ENCODE measurements around the gene SMTN. TPM values are rescaled to one million over a fixed set of nuclear protein-coding genes. Genes with fewer than 3 reads are reported as not detected.
"Not testable (repeated sequence)": the region's sequence is repeated elsewhere in the genome, so short reads cannot be mapped to it uniquely, and the experiment has no call there.

Gene SMTN
- polyA plus RNA-seq, 3 donors from 2014 or later: 0.49 to 2.7 (median 1.5) TPM

GRCh38 chr22:31055635-31056159, 25.4 kb upstream of the SMTN start:
- Mint-ChIP-seq H3K36me3 (no peaks in the 10 kb centered on the region), H3K9me3 (no peaks in the 10 kb centered on the region), H3K4me1 (no peaks in the 10 kb centered on the region), H3K27ac (no peak overlapping the region), H3K4me3 (no peak overlapping the region), H3K27me3 (ENCODE audit: low read depth in 3 of 3) (peaks cover 0 to 5% (median 2%) of the 10 kb centered on the region in 3 donors)
- DNase-seq: no peak

GRCh38 chr22:31056986-31057599, 24.0 kb upstream of the SMTN start:
- no peaks in the 10 kb centered on the region for H3K4me1 Mint-ChIP-seq
- no peak overlapping the region for H3K4me3 Mint-ChIP-seq

GRCh38 chr22:31059663-31060062, 21.5 kb upstream of the SMTN start:
- H3K4me3 Mint-ChIP-seq; DNase-seq; H3K27me3 Mint-ChIP-seq (ENCODE audit: low read depth in 3 of 3); H3K4me1 Mint-ChIP-seq; H3K27ac Mint-ChIP-seq; H3K36me3 Mint-ChIP-seq; H3K9me3 Mint-ChIP-seq: not testable (repeated sequence)

More at GRCh38 chr22:31056986-31057599, 24.0 kb upstream of the SMTN start:
- no peak for DNase-seq
- H3K36me3 Mint-ChIP-seq: no peaks in the 10 kb centered on the region
- no peak overlapping the region for H3K27ac Mint-ChIP-seq
- H3K27me3 Mint-ChIP-seq (ENCODE audit: low read depth in 3 of 3): peaks cover 0 to 4% (median 2%) of the 10 kb centered on the region in 3 donors
- H3K9me3 Mint-ChIP-seq: no peaks in the 10 kb centered on the region

- no peaks in the 10 kb centered on the region for H3K36me3 Mint-ChIP-seq
- no peak overlapping the region for H3K27ac Mint-ChIP-seq
- H3K4me1 Mint-ChIP-seq: no peaks in the 10 kb centered on the region
- no peak overlapping the region for H3K4me3 Mint-ChIP-seq
- peaks cover 3 to 4% (median 4%) of the 10 kb centered on the region in 3 donors for H3K27me3 Mint-ChIP-seq (ENCODE audit: low read depth in 3 of 3)
- DNase-seq: no peak
- H3K9me3 Mint-ChIP-seq: no peaks in the 10 kb centered on the region
These were observed 18.4 kb upstream of the SMTN start for GRCh38 chr22:31062566-31063230.

GRCh38 chr22:31064369-31064768, 16.7 kb upstream of the SMTN start:
- DNase-seq: no peak
- no peak overlapping the region for H3K4me3 Mint-ChIP-seq
- H3K27ac Mint-ChIP-seq: no peak overlapping the region
- H3K9me3 Mint-ChIP-seq: no peaks in the 10 kb centered on the region
- H3K36me3 Mint-ChIP-seq: no peaks in the 10 kb centered on the region
- peaks cover 4 to 6% (median 5%) of the 10 kb centered on the region in 3 donors for H3K27me3 Mint-ChIP-seq (ENCODE audit: low read depth in 3 of 3)
- H3K4me1 Mint-ChIP-seq: no peaks in the 10 kb centered on the region

GRCh38 chr22:31068970-31069369, 12.1 kb upstream of the SMTN start:
- no peak for DNase-seq
- Mint-ChIP-seq H3K9me3 (no peaks in the 10 kb centered on the region), H3K27ac (no peak overlapping the region)

GRCh38 chr22:31069691-31070314, 11.3 kb upstream of the SMTN start:
- H3K36me3 Mint-ChIP-seq; H3K4me1 Mint-ChIP-seq; H3K27ac Mint-ChIP-seq; H3K4me3 Mint-ChIP-seq; H3K27me3 Mint-ChIP-seq (ENCODE audit: low read depth in 3 of 3); H3K9me3 Mint-ChIP-seq; DNase-seq: not testable (repeated sequence)

More at GRCh38 chr22:31068970-31069369, 12.1 kb upstream of the SMTN start:
- Mint-ChIP-seq H3K27me3 (ENCODE audit: low read depth in 3 of 3) (peaks cover 2 to 5% (median 5%) of the 10 kb centered on the region in 3 donors), H3K36me3 (no peaks in the 10 kb centered on the region), H3K4me3 (no peak overlapping the region), H3K4me1 (no peaks in the 10 kb centered on the region)

- not testable (repeated sequence) for H3K27me3 Mint-ChIP-seq (ENCODE audit: low read depth in 3 of 3); H3K27ac Mint-ChIP-seq; H3K4me3 Mint-ChIP-seq; H3K9me3 Mint-ChIP-seq; H3K4me1 Mint-ChIP-seq; DNase-seq; H3K36me3 Mint-ChIP-seq
These were observed 8.0 kb upstream of the SMTN start for GRCh38 chr22:31073125-31073524.

- DNase-seq; H3K4me3 Mint-ChIP-seq; H3K27me3 Mint-ChIP-seq (ENCODE audit: low read depth in 3 of 3); H3K9me3 Mint-ChIP-seq; H3K27ac Mint-ChIP-seq; H3K36me3 Mint-ChIP-seq; H3K4me1 Mint-ChIP-seq: not testable (repeated sequence)
These were observed 7.5 kb upstream of the SMTN start for GRCh38 chr22:31073545-31074145.

GRCh38 chr22:31075961-31076360, 5.2 kb upstream of the SMTN start:
- Mint-ChIP-seq H3K4me3 (no peak overlapping the region), H3K27me3 (ENCODE audit: low read depth in 3 of 3) (peaks cover 0 to 5% (median 5%) of the 10 kb centered on the region in 3 donors), H3K4me1 (peaks cover 6% of the 10 kb centered on the region in 2 donors), H3K36me3 (no peaks in the 10 kb centered on the region), H3K27ac (no peak overlapping the region), H3K9me3 (no peaks in the 10 kb centered on the region)
- no peak for DNase-seq

- no peak for DNase-seq
- Mint-ChIP-seq H3K4me1 (peaks cover 18 to 20% of the 10 kb centered on the region in 2 donors), H3K4me3 (no peak overlapping the region), H3K9me3 (no peaks in the 10 kb centered on the region), H3K27me3 (ENCODE audit: low read depth in 3 of 3) (peaks cover 0 to 5% (median 3%) of the 10 kb centered on the region in 3 donors), H3K27ac (peak overlapping the region in 1 of 6 donors; percentile 23), H3K36me3 (no peaks in the 10 kb centered on the region)
These were observed 3.4 kb upstream of the SMTN start for GRCh38 chr22:31077681-31078080.

- H3K27ac Mint-ChIP-seq; H3K9me3 Mint-ChIP-seq; H3K27me3 Mint-ChIP-seq (ENCODE audit: low read depth in 3 of 3); H3K36me3 Mint-ChIP-seq; DNase-seq; H3K4me3 Mint-ChIP-seq: not testable (repeated sequence)
- peaks cover 20 to 22% of the 10 kb centered on the region in 2 donors for H3K4me1 Mint-ChIP-seq
These were observed 2.7 kb upstream of the SMTN start for GRCh38 chr22:31078389-31078788.

GRCh38 chr22:31079095-31079642, 1.9 kb upstream of the SMTN start:
- Mint-ChIP-seq H3K27ac (no peak overlapping the region), H3K4me1 (peaks cover 26% of the 10 kb centered on the region in 2 donors), H3K9me3 (no peaks in the 10 kb centered on the region), H3K36me3 (no peaks in the 10 kb centered on the region), H3K4me3 (peak overlapping the region in 2 of 5 donors; percentile 35 to 41), H3K27me3 (ENCODE audit: low read depth in 3 of 3) (peaks cover 0 to 5% (median 2%) of the 10 kb centered on the region in 3 donors)
- no peak for DNase-seq
